UCSD-AML1 (cell line): Measurements from ENCODE around the gene CDK11B.
"Not testable (repeated sequence)": the region's sequence is repeated elsewhere in the genome, so short reads cannot be mapped to it uniquely, and the experiment has no call there.

Experiments
- DNase-seq: peaks from one replicate; lab custom pipeline; 2025; ENCODE audit not compliant: unreplicated experiment; lab: John Stamatoyannopoulos, UW

Gene CDK11B

GRCh38 chr1:1683104-1683905, 24.5 kb upstream of the CDK11B start:
- no peak for DNase-seq

GRCh38 chr1:1680912-1681273, 22.1 kb upstream of the CDK11B start:
- DNase-seq = no peak

GRCh38 chr1:1680031-1680911, 21.5 kb upstream of the CDK11B start:
- DNase-seq = no peak

- DNase-seq = peak; percentile 38
These were observed 20.0 kb upstream of the CDK11B start for GRCh38 chr1:1678581-1679380.

DNA sequence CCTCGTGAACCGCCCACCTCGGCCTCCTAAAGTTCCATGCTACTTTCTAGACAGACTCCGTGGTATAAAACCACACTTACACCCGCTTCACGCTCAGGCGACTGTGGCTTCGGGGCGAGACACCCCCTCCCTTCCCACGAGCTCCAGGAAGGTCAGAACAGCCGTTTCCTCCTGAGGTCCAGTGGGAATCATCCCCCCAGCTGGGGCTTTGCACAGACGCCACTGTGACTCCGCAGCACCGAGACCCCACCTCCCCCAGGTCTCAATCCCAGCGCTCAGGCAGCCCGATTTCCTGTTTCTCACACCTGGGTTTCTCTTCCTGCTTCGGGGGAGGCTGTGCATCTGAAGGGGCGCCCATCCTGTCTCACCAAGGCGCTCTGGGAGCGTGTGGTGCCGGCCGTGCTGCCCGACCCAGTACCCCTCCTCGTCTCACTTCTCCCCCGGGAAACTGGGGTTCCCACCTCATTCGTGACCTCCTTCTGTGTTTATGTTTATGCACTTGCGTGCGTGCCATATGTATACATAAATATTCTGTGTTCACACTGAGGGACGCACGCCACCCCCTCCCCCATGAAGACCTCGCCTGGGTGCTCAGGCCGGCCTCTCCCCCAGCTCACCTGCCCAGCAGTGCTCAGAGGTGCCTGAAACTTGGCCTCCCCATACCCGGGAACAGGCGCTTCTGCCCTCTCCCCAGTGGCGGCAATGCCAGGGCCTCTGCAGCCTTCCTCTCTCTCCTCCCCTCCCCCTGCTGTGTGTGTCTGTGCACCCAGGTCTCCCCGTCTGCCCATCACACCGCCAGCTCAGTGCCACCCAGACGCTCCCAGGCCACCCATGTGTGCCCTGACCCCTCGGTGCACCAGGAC, 19.1 kb upstream of the CDK11B start:
- peak; percentile 58 for DNase-seq

- not testable (repeated sequence) for DNase-seq
These were observed 17.3 kb upstream of the CDK11B start for GRCh38 chr1:1676087-1676486.

DNA sequence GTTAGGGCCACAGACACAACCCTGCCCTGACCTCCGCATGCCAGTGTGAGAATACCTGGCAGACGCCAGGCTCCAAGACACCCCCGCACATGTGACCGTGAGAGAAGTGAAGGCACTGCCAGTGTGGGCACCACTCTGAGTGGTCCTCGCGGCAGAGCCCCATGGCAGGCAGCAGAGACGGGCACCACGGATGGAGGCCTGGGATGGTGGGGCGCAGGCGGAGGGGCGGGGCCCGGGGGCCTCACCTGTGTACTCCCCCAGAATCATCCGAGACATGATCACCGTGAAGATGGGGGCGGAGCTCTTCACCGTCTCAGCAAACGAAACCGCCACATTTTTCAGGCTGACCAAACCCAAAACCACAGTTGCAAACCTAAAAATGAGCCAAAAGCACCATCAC, 16.4 kb upstream of the CDK11B start:
- not testable (repeated sequence) for DNase-seq

DNA sequence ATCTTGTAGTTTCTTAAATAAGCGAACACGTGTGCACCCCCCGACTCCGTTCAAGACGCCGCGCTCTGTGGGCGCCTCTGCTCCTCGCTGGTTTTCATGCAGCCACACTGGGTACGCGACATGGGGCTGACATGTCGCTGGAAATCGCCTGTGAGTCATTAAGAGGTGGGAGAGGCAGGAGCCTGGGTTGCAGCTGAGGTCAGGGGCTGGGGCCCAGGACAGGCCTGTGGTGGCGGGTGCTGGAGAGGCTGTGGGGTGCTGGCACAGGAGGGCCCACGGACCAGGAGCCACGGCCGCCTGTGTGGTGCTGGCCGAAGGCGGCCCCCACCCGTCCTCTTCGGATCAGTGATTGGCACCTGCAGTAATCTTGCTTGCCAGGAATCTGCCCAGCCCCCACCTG, 16.0 kb upstream of the CDK11B start:
- not testable (repeated sequence) for DNase-seq

- no peak for DNase-seq
These were observed 13.6 kb upstream of the CDK11B start for GRCh38 chr1:1672181-1672965.

- no peak for DNase-seq
These were observed 12.7 kb upstream of the CDK11B start for GRCh38 chr1:1671365-1672119.

DNA sequence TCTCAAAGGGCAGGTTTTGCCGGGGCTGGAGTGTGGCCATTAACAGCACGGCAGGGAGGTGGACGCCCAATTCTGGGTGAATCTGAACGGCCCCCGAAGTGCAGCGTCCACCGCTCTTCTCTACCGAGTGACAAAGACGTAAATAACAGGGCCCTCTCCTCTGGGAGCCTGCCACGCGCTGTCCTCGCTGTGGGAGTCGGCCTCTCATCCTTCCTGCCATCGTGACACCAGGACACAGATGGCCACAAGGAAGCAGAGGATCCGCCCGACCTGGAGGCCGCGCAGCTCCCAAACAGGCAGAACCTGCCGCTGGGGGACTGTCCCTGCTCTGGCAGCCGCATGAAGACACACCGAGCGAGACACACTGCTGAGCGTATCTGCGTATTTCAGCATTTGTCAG, 12.1 kb upstream of the CDK11B start:
- no peak for DNase-seq

DNA sequence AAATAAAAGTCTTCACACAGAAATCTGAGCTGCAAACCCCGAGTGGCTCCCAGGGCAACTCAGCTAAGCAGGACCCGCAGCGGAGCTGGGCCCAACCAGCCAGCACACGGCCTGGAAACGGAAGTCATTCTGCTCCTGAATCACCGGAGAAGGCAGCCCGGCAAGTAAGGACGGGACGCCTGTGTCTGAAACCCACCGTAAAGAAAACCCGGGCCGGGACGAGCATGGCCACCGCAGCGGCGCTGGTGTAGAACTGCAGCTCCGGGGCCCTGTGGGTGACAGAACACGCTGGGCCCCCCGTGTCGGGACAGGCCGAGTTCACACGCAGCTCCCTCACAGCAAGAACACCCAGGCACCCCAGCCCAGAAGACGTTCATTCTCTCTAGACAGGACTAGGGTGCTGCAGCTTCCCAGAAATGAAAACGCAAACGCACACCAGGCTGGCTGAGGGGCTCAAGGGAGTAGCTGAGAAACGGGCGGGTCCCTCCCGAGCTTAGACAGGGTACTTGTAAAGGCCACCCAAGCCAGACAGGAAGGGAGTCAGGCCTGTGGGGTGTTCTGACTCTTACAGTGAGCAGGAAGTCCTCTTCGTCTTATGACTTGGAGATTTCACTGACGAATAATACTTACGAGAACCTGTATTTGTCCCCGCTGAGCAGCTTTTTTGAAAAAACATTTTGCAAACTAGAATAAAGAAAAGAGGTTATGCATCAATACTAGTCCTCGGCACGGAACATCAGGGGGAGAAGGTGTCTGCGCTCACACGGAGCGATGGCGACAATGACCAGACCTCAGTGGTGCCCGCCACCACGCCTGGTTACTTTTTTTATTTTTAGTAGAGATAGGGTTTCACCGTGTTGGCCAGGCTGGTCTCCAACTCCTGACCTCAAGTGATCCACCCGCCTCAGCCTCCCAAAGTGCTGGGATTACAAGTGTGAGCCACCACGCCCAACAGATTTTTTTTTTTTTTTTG, 10.9 kb upstream of the CDK11B start:
- DNase-seq = no peak

- no peak for DNase-seq
These were observed 7.7 kb upstream of the CDK11B start for GRCh38 chr1:1666526-1666925.

DNA sequence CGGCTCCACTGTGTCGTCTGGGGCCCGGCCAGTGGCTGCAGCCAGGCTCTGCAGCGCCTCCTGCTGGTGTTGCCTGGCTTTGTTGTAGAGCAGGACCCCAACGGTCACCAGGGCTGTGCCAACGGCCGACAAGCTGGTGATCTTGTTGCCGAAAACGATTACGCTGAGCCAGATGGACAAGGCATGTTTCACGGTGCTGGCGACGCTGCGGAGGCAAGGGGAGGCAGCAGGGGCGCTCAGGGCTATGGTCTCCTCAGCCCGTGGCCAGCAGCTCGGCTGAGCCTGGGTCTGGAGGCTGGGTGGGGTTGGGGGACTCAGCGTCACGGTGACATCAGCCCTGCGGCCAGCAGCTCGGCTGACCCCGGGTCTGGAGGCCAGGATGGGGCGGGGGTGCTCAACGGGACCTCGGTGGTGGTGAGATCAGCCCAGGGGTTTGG, 7.0 kb upstream of the CDK11B start:
- no peak for DNase-seq

GRCh38 chr1:1664941-1665814, 6.4 kb upstream of the CDK11B start:
- no peak for DNase-seq

DNA sequence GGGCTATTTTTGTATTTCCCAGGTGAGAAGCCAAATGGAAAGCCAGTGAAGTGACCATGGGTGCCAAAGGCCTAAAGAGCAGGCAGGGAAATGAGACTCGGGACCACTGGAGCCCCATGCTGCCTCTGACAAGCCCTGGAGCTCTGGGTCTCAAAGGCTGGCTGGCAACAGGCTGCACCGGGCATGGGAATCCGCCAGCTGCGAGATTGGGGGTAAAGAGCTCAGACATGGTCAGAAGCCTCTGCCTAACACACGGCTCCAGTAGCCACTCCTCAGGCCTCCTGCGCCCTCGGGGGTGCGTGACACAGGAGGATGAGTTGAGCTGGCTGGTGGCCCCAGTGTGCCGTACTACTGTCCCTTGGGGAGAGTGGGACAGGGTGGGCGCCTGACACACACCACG, 5.5 kb upstream of the CDK11B start:
- DNase-seq = not testable (repeated sequence)
